ENCODE data around the gene FAM221A. TPM values are rescaled to one million over a fixed set of nuclear protein-coding genes. Genes with fewer than 3 reads are reported as not detected.
A peak's percentile ranks its signal among the peaks of the same experiment; 100 is the strongest.
"Not testable (repeated sequence)": the region's sequence is repeated elsewhere in the genome, so short reads cannot be mapped to it uniquely, and the experiment has no call there.

The FAM221A gene
- total RNA-seq, 1 donor from 2014 or later, result 5.3 TPM

- no peak for DNase-seq
These were observed 29.2 kb downstream of the FAM221A start for GRCh38 chr7:23709081-23709750.

GRCh38 chr7:23710000-23710399, 30.0 kb downstream of the FAM221A start, which contains the start of gene STK31:
Gene STK31 (plus strand): TSS chr7:23710219. CDS start chr7:23710286, 67 bp downstream.
- DNase-seq, result no peak

- DNase-seq, result peak; percentile 39
These were observed 32.6 kb downstream of the FAM221A start for GRCh38 chr7:23712368-23713284.

- no peak for DNase-seq
These were observed 33.5 kb downstream of the FAM221A start for GRCh38 chr7:23713285-23714149.

- no peak for DNase-seq
These were observed 34.1 kb downstream of the FAM221A start for GRCh38 chr7:23714150-23714464.

- no peak for DNase-seq
These were observed 34.6 kb downstream of the FAM221A start for GRCh38 chr7:23714579-23714978.

- no peak for DNase-seq
These were observed 35.1 kb downstream of the FAM221A start for GRCh38 chr7:23715099-23715498.

GRCh38 chr7:23717788-23718187, 37.8 kb downstream of the FAM221A start:
- DNase-seq, result no peak

GRCh38 chr7:23721456-23721855, 41.5 kb downstream of the FAM221A start:
- DNase-seq, result no peak

- DNase-seq, result not testable (repeated sequence)
These were observed 42.7 kb downstream of the FAM221A start for GRCh38 chr7:23722587-23723216.

- DNase-seq, result not testable (repeated sequence)
These were observed 44.1 kb downstream of the FAM221A start for GRCh38 chr7:23724113-23724512.

GRCh38 chr7:23742051-23742450, 62.1 kb downstream of the FAM221A start:
- DNase-seq, result no peak

- no peak for DNase-seq
These were observed 63.2 kb downstream of the FAM221A start for GRCh38 chr7:23743226-23743625.

- DNase-seq, result no peak
These were observed 66.6 kb downstream of the FAM221A start for GRCh38 chr7:23746629-23747028.

- DNase-seq, result no peak
These were observed 71.9 kb downstream of the FAM221A start for GRCh38 chr7:23751852-23752251.

Small RNAs within 50 kb of the gene (small RNA-seq; reads per million reads assigned to genes)
- not detected for gene AC006026.2 (ENCODE audit: low replicate concordance)

Other genes starting within 250 kb of the FAM221A start
- 44.8 TPM for gene IGF2BP3, start 209.7 kb upstream of the FAM221A start, total RNA-seq
- 67.9 TPM for gene TRA2A, start 148.2 kb upstream of the FAM221A start, total RNA-seq
- 16.7 TPM for gene CCDC126, start 82.8 kb upstream of the FAM221A start, total RNA-seq
- 0.20 TPM for gene STK31, start 30.0 kb downstream of the FAM221A start, total RNA-seq

Measured in skin of body (tissue), 3 donors.